Caki2 (cell line): ENCODE data around the gene ZNF283. TPM values are rescaled to one million over a fixed set of nuclear protein-coding genes. Genes with fewer than 3 reads are reported as not detected.
"Not testable (repeated sequence)": the region's sequence is repeated elsewhere in the genome, so short reads cannot be mapped to it uniquely, and the experiment has no call there.

Experiments used
- DNase-seq: peaks from one replicate; pipeline ENCODE4 v3.0.0-alpha.2; 2015; ENCODE audit warnings: low read depth
- in situ Hi-C: cut with HindIII; loops from 2 replicates; pipeline ENCODE4 v1.10.0; 2016; ENCODE audit warnings: low sequenced_read_pairs, low pct_unique_long_range_greater_than_20kb, mixed read lengths
- total RNA-seq: library from RNA; depleted of rRNA; stranded (reverse); fragments of >200 nt; shearing (Covaris generic); gene quantifications from 2 replicates; pipeline ENCODE4 v1.2.3, GENCODE V29; 2014; ENCODE audit warnings: low replicate concordance

Gene ZNF283
- total RNA-seq, 1 experiment from 2014 or later, result 3.6 TPM

- in situ Hi-C loops, result no loop called here
Measured at GRCh38 chr19:43798026-43798545, 29.0 kb upstream of the ZNF283 start.

GRCh38 chr19:43798546-43799409 lies 28.3 kb upstream of the ZNF283 start:
- DNase-seq, result peak; percentile 88
- in situ Hi-C loops, result no loop called here

More at GRCh38 chr19:43798026-43798545, 29.0 kb upstream of the ZNF283 start:
- no peak for DNase-seq

GRCh38 chr19:43799502-43800142 lies 27.5 kb upstream of the ZNF283 start:
- DNase-seq, result no peak
- in situ Hi-C loops, result no loop called here

- in situ Hi-C loops, result no loop called here
- no peak for DNase-seq
Measured at GRCh38 chr19:43802216-43802951, 24.7 kb upstream of the ZNF283 start, which contains the start of gene LYPD5. LYPD5 (minus strand) TSS chr19:43802447; CDS start chr19:43802380, 67 bp downstream.

- in situ Hi-C loops, result no loop called here
- no peak for DNase-seq
Measured at GRCh38 chr19:43804432-43804831, 22.7 kb upstream of the ZNF283 start.

- in situ Hi-C loops, result not testable (repeated sequence)
Measured at GRCh38 chr19:43806401-43806800, 20.7 kb upstream of the ZNF283 start.

GRCh38 chr19:43806848-43807247 lies 20.3 kb upstream of the ZNF283 start:
- in situ Hi-C loops, result no loop called here
- no peak for DNase-seq

More at GRCh38 chr19:43806401-43806800, 20.7 kb upstream of the ZNF283 start:
- not testable (repeated sequence) for DNase-seq

- no peak for DNase-seq
- in situ Hi-C loops, result no loop called here
Measured at GRCh38 chr19:43807651-43808050, 19.5 kb upstream of the ZNF283 start.

GRCh38 chr19:43809762-43810696 lies 17.1 kb upstream of the ZNF283 start:
- in situ Hi-C loops, result no loop called here
- DNase-seq, result peak; percentile 45

GRCh38 chr19:43811837-43812236 lies 15.3 kb upstream of the ZNF283 start:
- in situ Hi-C loops, result no loop called here
- no peak for DNase-seq

GRCh38 chr19:43812259-43812658 lies 14.9 kb upstream of the ZNF283 start:
- in situ Hi-C loops, result no loop called here
- no peak for DNase-seq

- in situ Hi-C loops, result no loop called here
- DNase-seq, result no peak
Measured at GRCh38 chr19:43812688-43813087, 14.4 kb upstream of the ZNF283 start.

- in situ Hi-C loops, result no loop called here
- no peak for DNase-seq
Measured at GRCh38 chr19:43814663-43815352, 12.3 kb upstream of the ZNF283 start.

- in situ Hi-C loops, DNase-seq: not testable (repeated sequence)
Measured at GRCh38 chr19:43817454-43817853, 9.7 kb upstream of the ZNF283 start.

- in situ Hi-C loops, result no loop called here
- no peak for DNase-seq
Measured at GRCh38 chr19:43818500-43818899, 8.6 kb upstream of the ZNF283 start.

- in situ Hi-C loops, result no loop called here
- DNase-seq, result no peak
Measured at GRCh38 chr19:43820098-43820883, 6.8 kb upstream of the ZNF283 start.
